ENCODE results near the gene KIT.

The KIT gene

DNA sequence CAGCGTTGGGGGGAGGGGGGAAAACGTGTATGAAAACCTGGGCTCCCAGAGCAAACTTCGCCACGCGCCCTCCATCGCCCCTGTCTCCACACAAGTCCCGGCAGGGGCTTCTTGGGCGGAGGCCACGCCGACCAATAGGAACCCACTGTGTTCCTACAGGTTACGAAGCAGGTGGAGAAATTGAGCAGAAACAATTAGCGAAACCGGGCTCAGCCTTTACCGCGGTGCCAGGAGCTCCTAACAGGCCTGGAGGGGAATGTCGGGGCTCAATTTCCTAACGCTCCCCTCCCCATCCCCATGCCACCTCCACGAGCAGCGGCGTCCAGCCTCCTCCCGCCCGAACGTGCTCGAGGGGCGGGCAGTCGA lies 589 bp upstream of the KIT start:
- no peak overlapping the region for H3K9ac ChIP-seq (ENCODE audit: low read depth, low read length, poor library complexity, severe bottlenecking)
- H3K9me3 ChIP-seq (ENCODE audit: insufficient read depth, low read depth, low read length), result no peaks in the 10 kb centered on the region
- no peaks in the 10 kb centered on the region for H3F3A ChIP-seq (ENCODE audit: low read depth)
- H3K9me2 ChIP-seq (replicated peaks; ENCODE audit: low read depth, low read length), result no peaks in the 10 kb centered on the region
- H3K4me3 ChIP-seq (ENCODE audit: low read length, poor library complexity, severe bottlenecking), result no peak overlapping the region
- no peak for TF ChIP-seq EZH2phosphoT487 (IDR thresholded peaks at IDR 0.05; ENCODE audit: borderline replicate concordance)
- H3K4me2 ChIP-seq (ENCODE audit: low read depth, low read length, poor library complexity, severe bottlenecking), result no peak overlapping the region
- H4K20me1 ChIP-seq (ENCODE audit: insufficient read depth, low read length, poor library complexity, severe bottlenecking), result no peaks in the 10 kb centered on the region
- no peaks in the 10 kb centered on the region for H3K79me2 ChIP-seq (ENCODE audit: insufficient read depth, low read length)
- no peaks in the 10 kb centered on the region for H3K27me3 ChIP-seq (ENCODE audit: insufficient read depth, low read length, poor library complexity, severe bottlenecking)
- no peak overlapping the region for H2AFZ ChIP-seq (ENCODE audit: low read length)
- no peaks in the 10 kb centered on the region for H3K4me1 ChIP-seq (ENCODE audit: insufficient read depth, low read length, poor library complexity, severe bottlenecking)
- H3K36me3 ChIP-seq (ENCODE audit: insufficient read depth, low read length), result no peaks in the 10 kb centered on the region

DNA sequence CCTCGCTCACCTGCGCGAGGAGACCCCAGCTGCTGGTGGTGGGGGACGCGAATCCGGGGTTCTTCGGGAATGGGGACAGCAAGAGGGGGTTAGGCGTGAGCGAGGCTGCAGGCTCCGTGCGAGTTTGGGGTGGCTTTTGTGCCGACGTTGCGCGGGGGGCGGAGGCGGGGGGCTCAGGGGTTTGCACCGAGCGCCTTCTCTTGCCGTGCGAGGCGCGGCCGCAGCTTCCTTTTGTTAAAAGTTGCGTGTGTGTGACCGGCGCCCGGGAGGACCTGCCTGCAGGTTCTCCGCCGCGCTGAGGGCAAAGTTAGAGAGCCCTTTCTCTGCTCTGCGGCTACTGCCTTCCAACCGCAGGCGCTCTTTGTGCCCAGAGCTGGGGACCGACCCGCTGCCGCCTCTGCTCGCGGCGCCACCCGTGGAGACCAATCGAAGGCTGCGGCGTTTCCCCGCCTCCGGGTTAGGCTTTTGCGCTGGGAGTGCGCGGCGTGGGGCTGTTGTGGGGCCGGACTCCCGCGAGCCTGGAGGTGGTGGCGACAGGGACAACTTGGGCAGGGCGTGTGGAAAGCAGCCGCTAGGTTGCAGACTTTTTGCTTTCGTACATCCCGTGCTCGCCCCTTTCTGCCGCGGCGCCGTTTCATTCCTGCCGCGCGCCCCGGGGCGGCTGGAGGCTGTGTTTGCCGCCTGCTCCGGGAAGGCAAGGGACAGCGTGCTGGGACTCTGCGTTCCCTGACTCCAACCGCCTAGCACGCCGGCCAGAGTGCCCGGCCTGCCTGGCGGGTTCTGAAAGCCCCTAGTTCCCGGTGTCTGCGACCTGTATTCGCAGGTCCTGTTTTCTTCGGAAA lies 716 bp downstream of the KIT start:
- Histone ChIP-seq H3F3A (ENCODE audit: low read depth) (no peaks in the 10 kb centered on the region), H3K27me3 (ENCODE audit: insufficient read depth, low read length, poor library complexity, severe bottlenecking) (no peaks in the 10 kb centered on the region), H3K9ac (ENCODE audit: low read depth, low read length, poor library complexity, severe bottlenecking) (no peak overlapping the region), H3K36me3 (ENCODE audit: insufficient read depth, low read length) (no peaks in the 10 kb centered on the region), H3K4me3 (ENCODE audit: low read length, poor library complexity, severe bottlenecking) (no peak overlapping the region), H3K9me2 (replicated peaks; ENCODE audit: low read depth, low read length) (no peaks in the 10 kb centered on the region), H3K4me1 (ENCODE audit: insufficient read depth, low read length, poor library complexity, severe bottlenecking) (no peaks in the 10 kb centered on the region), H3K79me2 (ENCODE audit: insufficient read depth, low read length) (no peaks in the 10 kb centered on the region), H3K9me3 (ENCODE audit: insufficient read depth, low read depth, low read length) (no peaks in the 10 kb centered on the region), H2AFZ (ENCODE audit: low read length) (no peak overlapping the region), H3K4me2 (ENCODE audit: low read depth, low read length, poor library complexity, severe bottlenecking) (no peak overlapping the region), H4K20me1 (ENCODE audit: insufficient read depth, low read length, poor library complexity, severe bottlenecking) (no peaks in the 10 kb centered on the region)
- TF ChIP-seq CTCF (conservative IDR thresholded peaks at IDR 0.05; ENCODE audit: low read length) (no peak), EZH2phosphoT487 (IDR thresholded peaks at IDR 0.05; ENCODE audit: borderline replicate concordance) (no peak)

GRCh38 chr4:54659313-54659712 lies 1.6 kb downstream of the KIT start:
- H3K9ac ChIP-seq (ENCODE audit: low read depth, low read length, poor library complexity, severe bottlenecking), result no peak overlapping the region
- no peaks in the 10 kb centered on the region for H3K79me2 ChIP-seq (ENCODE audit: insufficient read depth, low read length)
- H3K4me2 ChIP-seq (ENCODE audit: low read depth, low read length, poor library complexity, severe bottlenecking), result no peak overlapping the region
- no peak overlapping the region for H3K4me3 ChIP-seq (ENCODE audit: low read length, poor library complexity, severe bottlenecking)
- H2AFZ ChIP-seq (ENCODE audit: low read length), result no peak overlapping the region
- no peaks in the 10 kb centered on the region for H4K20me1 ChIP-seq (ENCODE audit: insufficient read depth, low read length, poor library complexity, severe bottlenecking)
- H3K27me3 ChIP-seq (ENCODE audit: insufficient read depth, low read length, poor library complexity, severe bottlenecking), result no peaks in the 10 kb centered on the region
- TF ChIP-seq CTCF (conservative IDR thresholded peaks at IDR 0.05; ENCODE audit: low read length), result no peak
- H3K36me3 ChIP-seq (ENCODE audit: insufficient read depth, low read length), result no peaks in the 10 kb centered on the region
- H3K4me1 ChIP-seq (ENCODE audit: insufficient read depth, low read length, poor library complexity, severe bottlenecking), result no peaks in the 10 kb centered on the region
- no peaks in the 10 kb centered on the region for H3F3A ChIP-seq (ENCODE audit: low read depth)
- H3K9me2 ChIP-seq (replicated peaks; ENCODE audit: low read depth, low read length), result no peaks in the 10 kb centered on the region
- no peaks in the 10 kb centered on the region for H3K9me3 ChIP-seq (ENCODE audit: insufficient read depth, low read depth, low read length)

Measured in Loucy (cell line).